HEK293 (cell line): ENCODE measurements around the gene CTCF.

Experiments
- CTCF ChIA-PET: fragments of 350-600 bp; formaldehyde crosslinking; extraction: SDS; loops from one replicate; lab custom pipeline; 2021; ENCODE audit warnings: antibody characterized with exemption; lab: Yijun Ruan, JAX
- POLR2A ChIA-PET: fragments of 300-600 bp; formaldehyde crosslinking; extraction: SDS; loops from one replicate; lab custom pipeline; 2020; ENCODE audit warnings: antibody characterized with exemption, inconsistent platforms; lab: Yijun Ruan, JAX
- H3K27ac ChIP-seq: fragments of 200-500 bp; sonication (Bioruptor generic); 2 replicates; pipeline ENCODE4 v1.5.1; 2014; ENCODE audit warnings: low read depth, low read length, control low read depth, inconsistent platforms; ENCODE audit errors: extremely low read depth
- H3K36me3 ChIP-seq, 2 experiments: fragments of 200-500 bp in 1 of 2; sonication (Bioruptor generic) in 1 of 2; 1 replicate in 1 of 2; 2 replicates in 1 of 2; pipeline ENCODE4 v1.5.1; 2014 to 2017; ENCODE audit warnings: inconsistent platforms in 2 of 2, low read length in 2 of 2; ENCODE audit not compliant: control insufficient read depth in 2 of 2, insufficient read depth in 1 of 2
- H3K4me1 ChIP-seq: fragments of 200-500 bp; sonication (Bioruptor generic); 2 replicates; pipeline ENCODE4 v1.5.1; 2014; ENCODE audit warnings: mild to moderate bottlenecking, low read length, inconsistent platforms; ENCODE audit not compliant: control insufficient read depth, insufficient read depth
- H3K4me3 ChIP-seq: 2 replicates; pipeline ENCODE4 v1.5.1; 2011; ENCODE audit warnings: low read depth, mild to moderate bottlenecking, control low read depth, low read length, moderate library complexity
- H3K9me3 ChIP-seq: fragments of 200-500 bp; sonication (Bioruptor generic); 2 replicates; pipeline ENCODE4 v1.5.1; 2014; ENCODE audit warnings: low read depth, low read length, inconsistent platforms; ENCODE audit not compliant: control insufficient read depth, insufficient read depth
- EGR2 ChIP-seq: fragments of 450-650 bp; formaldehyde crosslinking; IDR thresholded peaks from 2 replicates; pipeline ENCODE4 v1.5.1; 2016; ENCODE audit warnings: low read depth, missing biosample characterization, missing genetic modification characterization
- GLIS1 ChIP-seq: fragments of 450-650 bp; formaldehyde crosslinking; IDR thresholded peaks from 2 replicates; pipeline ENCODE4 v1.5.1; 2016; ENCODE audit warnings: missing biosample characterization, missing genetic modification characterization
- GLIS2 ChIP-seq: fragments of 450-650 bp; formaldehyde crosslinking; IDR thresholded peaks from 2 replicates; pipeline ENCODE4 v1.5.1; 2016; ENCODE audit warnings: missing biosample characterization, missing genetic modification characterization
- KLF1 ChIP-seq: fragments of 450-650 bp; formaldehyde crosslinking; IDR thresholded peaks from 2 replicates; pipeline ENCODE4 v1.5.1; 2016; ENCODE audit warnings: missing biosample characterization, missing genetic modification characterization
- OVOL3 ChIP-seq: fragments of 450-650 bp; formaldehyde crosslinking; IDR thresholded peaks from 2 replicates; pipeline ENCODE4 v1.5.1; 2016; ENCODE audit warnings: missing biosample characterization, missing genetic modification characterization
- SP2 ChIP-seq: fragments of 450-650 bp; formaldehyde crosslinking; IDR thresholded peaks from 2 replicates; pipeline ENCODE4 v1.5.1; 2016; ENCODE audit warnings: missing biosample characterization, missing genetic modification characterization
- ZBTB20 ChIP-seq: fragments of 450-650 bp; formaldehyde crosslinking; IDR thresholded peaks from 2 replicates; pipeline ENCODE4 v1.5.1; 2016; ENCODE audit warnings: missing biosample characterization, missing genetic modification characterization
- ZBTB8A ChIP-seq: fragments of 450-650 bp; formaldehyde crosslinking; IDR thresholded peaks from 2 replicates; pipeline ENCODE4 v1.5.1; 2016; ENCODE audit warnings: missing biosample characterization, missing genetic modification characterization
- ZEB2 ChIP-seq: fragments of 450-650 bp; formaldehyde crosslinking; IDR thresholded peaks from 2 replicates; pipeline ENCODE4 v1.5.1; 2016; ENCODE audit warnings: missing biosample characterization, missing genetic modification characterization
- ZFHX2 ChIP-seq: fragments of 450-650 bp; formaldehyde crosslinking; conservative IDR thresholded peaks from 2 replicates; pipeline ENCODE4 v1.5.1; 2016; ENCODE audit warnings: missing biosample characterization, missing genetic modification characterization
- ZIC2 ChIP-seq: fragments of 450-650 bp; formaldehyde crosslinking; IDR thresholded peaks from 2 replicates; pipeline ENCODE4 v1.5.1; 2016; ENCODE audit warnings: missing biosample characterization, missing genetic modification characterization
- ZNF302 ChIP-seq: fragments of 450-650 bp; formaldehyde crosslinking; IDR thresholded peaks from 2 replicates; pipeline ENCODE4 v1.5.1; 2016; ENCODE audit warnings: missing biosample characterization, missing genetic modification characterization, low read depth
- ZNF335 ChIP-seq: fragments of 450-650 bp; formaldehyde crosslinking; conservative IDR thresholded peaks from 2 replicates; pipeline ENCODE4 v1.5.1; 2016; ENCODE audit warnings: missing biosample characterization, missing genetic modification characterization
- ZNF561 ChIP-seq: fragments of 450-650 bp; IDR thresholded peaks from 2 replicates; pipeline ENCODE4 v1.5.1; 2018; ENCODE audit warnings: missing biosample characterization, missing genetic modification characterization, borderline replicate concordance
- ZNF610 ChIP-seq: fragments of 450-650 bp; formaldehyde crosslinking; IDR thresholded peaks from 2 replicates; pipeline ENCODE4 v1.5.1; 2016; ENCODE audit warnings: missing biosample characterization, missing genetic modification characterization, borderline replicate concordance
- ZNF670 ChIP-seq: fragments of 450-650 bp; formaldehyde crosslinking; IDR thresholded peaks from 2 replicates; pipeline ENCODE4 v1.5.1; 2016; ENCODE audit warnings: missing biosample characterization, missing genetic modification characterization, low read depth
- ZNF701 ChIP-seq: fragments of 450-650 bp; formaldehyde crosslinking; IDR thresholded peaks from 2 replicates; pipeline ENCODE4 v1.5.1; 2016; ENCODE audit warnings: missing biosample characterization, missing genetic modification characterization
- TF ChIP-seq, protein P1 (sequence below): fragments of 450-650 bp; formaldehyde crosslinking; IDR thresholded peaks from 2 replicates; pipeline ENCODE4 v1.5.1; 2017; ENCODE audit warnings: missing biosample characterization, missing genetic modification characterization
- TF ChIP-seq, protein P2 (sequence below): fragments of 450-650 bp; formaldehyde crosslinking; IDR thresholded peaks from 2 replicates; pipeline ENCODE4 v1.5.1; 2017; ENCODE audit warnings: missing biosample characterization, missing genetic modification characterization
- TF ChIP-seq, protein P3 (sequence below): fragments of 450-650 bp; formaldehyde crosslinking; IDR thresholded peaks from 2 replicates; pipeline ENCODE4 v1.5.1; 2016; ENCODE audit warnings: missing biosample characterization, missing genetic modification characterization
- TF ChIP-seq, protein P4 (sequence below): fragments of 450-650 bp; formaldehyde crosslinking; IDR thresholded peaks from 2 replicates; pipeline ENCODE4 v1.5.1; 2017; ENCODE audit warnings: missing biosample characterization, missing genetic modification characterization
- TF ChIP-seq, protein P5 (sequence below): fragments of 450-650 bp; formaldehyde crosslinking; IDR thresholded peaks from 2 replicates; pipeline ENCODE4 v1.5.1; 2016; ENCODE audit warnings: missing biosample characterization, missing genetic modification characterization
- TF ChIP-seq, protein P6 (sequence below): fragments of 450-650 bp; formaldehyde crosslinking; IDR thresholded peaks from 2 replicates; pipeline ENCODE4 v1.5.1; 2016; ENCODE audit warnings: missing biosample characterization, missing genetic modification characterization

CTCF gene

DNA sequence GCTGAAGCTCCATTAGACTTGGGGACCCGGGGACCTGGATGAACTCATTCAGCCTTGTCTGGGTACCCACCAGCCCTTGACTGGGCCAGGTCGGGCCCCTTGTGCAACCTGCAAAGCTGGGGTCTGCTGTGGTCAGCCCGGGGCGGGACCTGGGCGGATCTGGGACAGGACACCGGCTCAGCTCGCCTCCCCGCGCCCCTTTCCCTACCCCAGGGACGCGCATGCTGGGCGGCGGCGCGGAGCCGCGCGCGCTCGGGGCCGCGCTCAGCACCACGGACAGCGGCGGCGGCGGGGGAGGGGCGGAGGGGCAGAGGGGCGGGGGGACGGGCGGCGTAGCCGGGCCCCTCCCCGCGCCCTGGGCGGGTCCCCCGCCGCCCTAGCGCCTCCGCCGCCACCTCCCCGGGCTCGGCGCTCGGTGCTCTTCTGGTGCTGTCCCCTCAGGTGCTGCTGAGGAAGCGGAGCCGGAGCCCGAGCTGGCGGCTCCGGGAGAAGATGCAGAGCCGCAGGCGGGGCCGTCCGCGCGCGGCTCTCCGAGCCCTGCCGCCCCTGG, 90.3 kb downstream of the CTCF start (continued):
- peak; percentile 85 for TF ChIP-seq ZBTB20 (tag by site-specific recombination)
- TF ChIP-seq ZNF670 (tag by site-specific recombination), result no peak
- TF ChIP-seq, protein P1, sequence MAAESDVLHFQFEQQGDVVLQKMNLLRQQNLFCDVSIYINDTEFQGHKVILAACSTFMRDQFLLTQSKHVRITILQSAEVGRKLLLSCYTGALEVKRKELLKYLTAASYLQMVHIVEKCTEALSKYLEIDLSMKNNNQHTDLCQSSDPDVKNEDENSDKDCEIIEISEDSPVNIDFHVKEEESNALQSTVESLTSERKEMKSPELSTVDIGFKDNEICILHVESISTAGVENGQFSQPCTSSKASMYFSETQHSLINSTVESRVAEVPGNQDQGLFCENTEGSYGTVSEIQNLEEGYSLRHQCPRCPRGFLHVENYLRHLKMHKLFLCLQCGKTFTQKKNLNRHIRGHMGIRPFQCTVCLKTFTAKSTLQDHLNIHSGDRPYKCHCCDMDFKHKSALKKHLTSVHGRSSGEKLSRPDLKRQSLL (tag by site-specific recombination), result peak; percentile 30; the same call in 1 of the 2 replicates

DNA sequence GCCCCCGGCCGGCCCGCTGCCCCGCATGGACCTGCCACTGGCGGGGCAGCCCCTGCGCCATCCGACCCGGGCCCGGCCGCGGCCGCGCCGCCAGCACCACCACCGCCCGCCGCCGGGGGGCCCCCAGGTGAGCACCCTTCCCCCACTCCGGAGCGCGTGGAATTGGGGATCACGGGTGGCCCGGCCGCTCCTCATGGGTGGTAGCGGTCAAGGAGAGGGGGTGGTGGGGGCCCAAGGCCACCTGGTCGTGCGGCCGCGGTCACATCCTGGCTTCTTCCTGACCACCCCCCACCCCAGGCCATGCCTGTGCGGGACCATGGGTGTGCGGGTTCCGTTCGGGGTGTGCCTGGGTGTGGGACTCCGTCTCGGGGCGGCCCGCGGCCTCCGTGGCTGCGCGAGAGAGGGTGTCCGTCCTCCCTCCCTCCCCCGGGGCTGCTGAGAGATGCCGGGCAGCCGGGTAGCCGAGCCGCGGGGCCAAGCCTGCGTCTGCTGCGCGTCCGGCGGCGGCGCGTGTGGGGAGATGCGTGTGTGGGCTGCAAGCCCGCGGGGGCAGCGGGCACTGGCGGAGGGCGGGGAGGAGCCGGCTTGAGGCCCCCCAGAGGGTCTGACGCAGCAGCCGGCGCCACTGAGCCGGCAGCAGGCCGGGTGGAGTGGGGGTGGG, 90.9 kb downstream of the CTCF start:
- Histone ChIP-seq H3K4me3 (peak overlapping the region; percentile 42), H3K4me1 (peaks cover 4% of the 10 kb centered on the region; the same call in 1 of the 2 replicates), H3K27ac (no peak overlapping the region; the same call in 1 of the 2 replicates), H3K9me3 (no peaks in the 10 kb centered on the region), H3K36me3 (peaks cover 0 to 36% of the 10 kb centered on the region in 2 experiments; a peak in 1 of 3 replicates)
- POLR2A ChIA-PET, result no interaction called here
- CTCF ChIA-PET, result interaction anchor here (1.2 kb wide), 1 partner anchor 10 kb away, joined by 4 read pairs; no protein-coding TSS in a partner anchor
- TF ChIP-seq, protein P2, sequence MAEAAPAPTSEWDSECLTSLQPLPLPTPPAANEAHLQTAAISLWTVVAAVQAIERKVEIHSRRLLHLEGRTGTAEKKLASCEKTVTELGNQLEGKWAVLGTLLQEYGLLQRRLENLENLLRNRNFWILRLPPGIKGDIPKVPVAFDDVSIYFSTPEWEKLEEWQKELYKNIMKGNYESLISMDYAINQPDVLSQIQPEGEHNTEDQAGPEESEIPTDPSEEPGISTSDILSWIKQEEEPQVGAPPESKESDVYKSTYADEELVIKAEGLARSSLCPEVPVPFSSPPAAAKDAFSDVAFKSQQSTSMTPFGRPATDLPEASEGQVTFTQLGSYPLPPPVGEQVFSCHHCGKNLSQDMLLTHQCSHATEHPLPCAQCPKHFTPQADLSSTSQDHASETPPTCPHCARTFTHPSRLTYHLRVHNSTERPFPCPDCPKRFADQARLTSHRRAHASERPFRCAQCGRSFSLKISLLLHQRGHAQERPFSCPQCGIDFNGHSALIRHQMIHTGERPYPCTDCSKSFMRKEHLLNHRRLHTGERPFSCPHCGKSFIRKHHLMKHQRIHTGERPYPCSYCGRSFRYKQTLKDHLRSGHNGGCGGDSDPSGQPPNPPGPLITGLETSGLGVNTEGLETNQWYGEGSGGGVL (tag by site-specific recombination), result peak; percentile 46; the same call in 1 of the 2 replicates
- TF ChIP-seq GLIS1 (tag by site-specific recombination) (peak; percentile 91), ZFHX2 (peak; percentile 92), ZBTB8A (tag by site-specific recombination) (no peak), GLIS2 (tag by site-specific recombination) (peak; percentile 86), KLF1 (tag by site-specific recombination) (peak; percentile 39; the same call in 1 of the 2 replicates), ZIC2 (tag by site-specific recombination) (peak; percentile 57), ZBTB20 (tag by site-specific recombination) (peak; percentile 44; the same call in 1 of the 2 replicates), ZEB2 (tag by site-specific recombination) (peak; percentile 40; the same call in 1 of the 2 replicates), ZNF302 (no peak), EGR2 (tag by site-specific recombination) (peak; percentile 65), OVOL3 (tag by site-specific recombination) (no peak), ZNF335 (peak; percentile 56), ZNF561 (tag by site-specific recombination) (0 out of 2 replicates have a peak, but pooled peaks have one; percentile 33), SP2 (no peak), ZNF610 (tag by site-specific recombination) (peak; percentile 47; the same call in 1 of the 2 replicates), ZNF701 (tag by site-specific recombination) (no peak)
- TF ChIP-seq, protein P3, sequence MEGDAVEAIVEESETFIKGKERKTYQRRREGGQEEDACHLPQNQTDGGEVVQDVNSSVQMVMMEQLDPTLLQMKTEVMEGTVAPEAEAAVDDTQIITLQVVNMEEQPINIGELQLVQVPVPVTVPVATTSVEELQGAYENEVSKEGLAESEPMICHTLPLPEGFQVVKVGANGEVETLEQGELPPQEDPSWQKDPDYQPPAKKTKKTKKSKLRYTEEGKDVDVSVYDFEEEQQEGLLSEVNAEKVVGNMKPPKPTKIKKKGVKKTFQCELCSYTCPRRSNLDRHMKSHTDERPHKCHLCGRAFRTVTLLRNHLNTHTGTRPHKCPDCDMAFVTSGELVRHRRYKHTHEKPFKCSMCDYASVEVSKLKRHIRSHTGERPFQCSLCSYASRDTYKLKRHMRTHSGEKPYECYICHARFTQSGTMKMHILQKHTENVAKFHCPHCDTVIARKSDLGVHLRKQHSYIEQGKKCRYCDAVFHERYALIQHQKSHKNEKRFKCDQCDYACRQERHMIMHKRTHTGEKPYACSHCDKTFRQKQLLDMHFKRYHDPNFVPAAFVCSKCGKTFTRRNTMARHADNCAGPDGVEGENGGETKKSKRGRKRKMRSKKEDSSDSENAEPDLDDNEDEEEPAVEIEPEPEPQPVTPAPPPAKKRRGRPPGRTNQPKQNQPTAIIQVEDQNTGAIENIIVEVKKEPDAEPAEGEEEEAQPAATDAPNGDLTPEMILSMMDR, result peak; percentile 80
- TF ChIP-seq, protein P4, sequence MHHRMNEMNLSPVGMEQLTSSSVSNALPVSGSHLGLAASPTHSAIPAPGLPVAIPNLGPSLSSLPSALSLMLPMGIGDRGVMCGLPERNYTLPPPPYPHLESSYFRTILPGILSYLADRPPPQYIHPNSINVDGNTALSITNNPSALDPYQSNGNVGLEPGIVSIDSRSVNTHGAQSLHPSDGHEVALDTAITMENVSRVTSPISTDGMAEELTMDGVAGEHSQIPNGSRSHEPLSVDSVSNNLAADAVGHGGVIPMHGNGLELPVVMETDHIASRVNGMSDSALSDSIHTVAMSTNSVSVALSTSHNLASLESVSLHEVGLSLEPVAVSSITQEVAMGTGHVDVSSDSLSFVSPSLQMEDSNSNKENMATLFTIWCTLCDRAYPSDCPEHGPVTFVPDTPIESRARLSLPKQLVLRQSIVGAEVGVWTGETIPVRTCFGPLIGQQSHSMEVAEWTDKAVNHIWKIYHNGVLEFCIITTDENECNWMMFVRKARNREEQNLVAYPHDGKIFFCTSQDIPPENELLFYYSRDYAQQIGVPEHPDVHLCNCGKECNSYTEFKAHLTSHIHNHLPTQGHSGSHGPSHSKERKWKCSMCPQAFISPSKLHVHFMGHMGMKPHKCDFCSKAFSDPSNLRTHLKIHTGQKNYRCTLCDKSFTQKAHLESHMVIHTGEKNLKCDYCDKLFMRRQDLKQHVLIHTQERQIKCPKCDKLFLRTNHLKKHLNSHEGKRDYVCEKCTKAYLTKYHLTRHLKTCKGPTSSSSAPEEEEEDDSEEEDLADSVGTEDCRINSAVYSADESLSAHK (tag by site-specific recombination), result 0 out of 2 replicates have a peak, but pooled peaks have one; percentile 27
- TF ChIP-seq, protein P5, sequence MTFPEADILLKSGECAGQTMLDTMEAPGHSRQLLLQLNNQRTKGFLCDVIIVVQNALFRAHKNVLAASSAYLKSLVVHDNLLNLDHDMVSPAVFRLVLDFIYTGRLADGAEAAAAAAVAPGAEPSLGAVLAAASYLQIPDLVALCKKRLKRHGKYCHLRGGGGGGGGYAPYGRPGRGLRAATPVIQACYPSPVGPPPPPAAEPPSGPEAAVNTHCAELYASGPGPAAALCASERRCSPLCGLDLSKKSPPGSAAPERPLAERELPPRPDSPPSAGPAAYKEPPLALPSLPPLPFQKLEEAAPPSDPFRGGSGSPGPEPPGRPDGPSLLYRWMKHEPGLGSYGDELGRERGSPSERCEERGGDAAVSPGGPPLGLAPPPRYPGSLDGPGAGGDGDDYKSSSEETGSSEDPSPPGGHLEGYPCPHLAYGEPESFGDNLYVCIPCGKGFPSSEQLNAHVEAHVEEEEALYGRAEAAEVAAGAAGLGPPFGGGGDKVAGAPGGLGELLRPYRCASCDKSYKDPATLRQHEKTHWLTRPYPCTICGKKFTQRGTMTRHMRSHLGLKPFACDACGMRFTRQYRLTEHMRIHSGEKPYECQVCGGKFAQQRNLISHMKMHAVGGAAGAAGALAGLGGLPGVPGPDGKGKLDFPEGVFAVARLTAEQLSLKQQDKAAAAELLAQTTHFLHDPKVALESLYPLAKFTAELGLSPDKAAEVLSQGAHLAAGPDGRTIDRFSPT, result peak; percentile 79
- TF ChIP-seq, protein P6, sequence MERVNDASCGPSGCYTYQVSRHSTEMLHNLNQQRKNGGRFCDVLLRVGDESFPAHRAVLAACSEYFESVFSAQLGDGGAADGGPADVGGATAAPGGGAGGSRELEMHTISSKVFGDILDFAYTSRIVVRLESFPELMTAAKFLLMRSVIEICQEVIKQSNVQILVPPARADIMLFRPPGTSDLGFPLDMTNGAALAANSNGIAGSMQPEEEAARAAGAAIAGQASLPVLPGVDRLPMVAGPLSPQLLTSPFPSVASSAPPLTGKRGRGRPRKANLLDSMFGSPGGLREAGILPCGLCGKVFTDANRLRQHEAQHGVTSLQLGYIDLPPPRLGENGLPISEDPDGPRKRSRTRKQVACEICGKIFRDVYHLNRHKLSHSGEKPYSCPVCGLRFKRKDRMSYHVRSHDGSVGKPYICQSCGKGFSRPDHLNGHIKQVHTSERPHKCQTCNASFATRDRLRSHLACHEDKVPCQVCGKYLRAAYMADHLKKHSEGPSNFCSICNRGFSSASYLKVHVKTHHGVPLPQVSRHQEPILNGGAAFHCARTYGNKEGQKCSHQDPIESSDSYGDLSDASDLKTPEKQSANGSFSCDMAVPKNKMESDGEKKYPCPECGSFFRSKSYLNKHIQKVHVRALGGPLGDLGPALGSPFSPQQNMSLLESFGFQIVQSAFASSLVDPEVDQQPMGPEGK (tag by site-specific recombination), result 0 out of 2 replicates have a peak, but pooled peaks have one; percentile 25
